ENCODE data around the gene HLTF. TPM values are rescaled to one million over a fixed set of nuclear protein-coding genes. Genes with fewer than 3 reads are reported as not detected.
"Not testable (repeated sequence)": the region's sequence is repeated elsewhere in the genome, so short reads cannot be mapped to it uniquely, and the experiment has no call there.

The HLTF gene
- polyA plus RNA-seq, 1 donor = 58.6 TPM

- no peak for DNase-seq
Observed at GRCh38 chr3:148992635-148993255, 93.6 kb downstream of the HLTF start.

DNA sequence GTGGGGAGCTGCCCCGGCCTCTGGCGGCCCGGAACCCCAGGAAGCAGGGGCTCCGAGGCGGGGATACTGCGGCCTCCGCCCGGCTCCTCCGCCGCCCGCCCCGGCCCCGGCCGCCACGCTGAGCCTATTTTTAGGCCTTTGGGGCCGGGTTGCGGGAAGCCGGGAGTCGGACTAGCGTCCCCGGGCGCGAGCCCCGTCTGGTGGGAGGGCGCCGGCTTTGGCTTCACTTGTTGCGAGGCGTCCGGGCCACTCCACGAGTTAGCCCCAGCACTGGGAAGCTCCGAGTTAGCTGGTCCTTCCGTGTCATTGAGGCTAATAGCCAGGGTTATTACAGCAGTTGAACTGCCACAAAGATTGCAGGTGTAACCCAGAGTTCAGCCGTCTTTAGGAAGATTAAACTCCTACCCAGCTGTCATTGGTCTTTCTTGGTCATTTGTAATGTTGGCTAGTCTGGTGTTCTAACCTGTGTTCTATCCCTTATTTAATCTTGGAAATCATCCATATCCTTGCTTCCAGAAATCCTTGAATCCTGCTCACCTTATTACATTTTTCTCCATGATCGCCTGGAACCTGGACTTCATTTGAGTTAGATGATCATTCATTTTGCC, 94.2 kb downstream of the HLTF start:
- peak; percentile 34 for DNase-seq

- DNase-seq = peak; percentile 58
Observed at GRCh38 chr3:148991219-148992026, 94.9 kb downstream of the HLTF start, which contains the start of gene GYG1. Gene GYG1 (plus strand): TSS chr3:148991540. CDS start chr3:148991641, 101 bp downstream.

DNA sequence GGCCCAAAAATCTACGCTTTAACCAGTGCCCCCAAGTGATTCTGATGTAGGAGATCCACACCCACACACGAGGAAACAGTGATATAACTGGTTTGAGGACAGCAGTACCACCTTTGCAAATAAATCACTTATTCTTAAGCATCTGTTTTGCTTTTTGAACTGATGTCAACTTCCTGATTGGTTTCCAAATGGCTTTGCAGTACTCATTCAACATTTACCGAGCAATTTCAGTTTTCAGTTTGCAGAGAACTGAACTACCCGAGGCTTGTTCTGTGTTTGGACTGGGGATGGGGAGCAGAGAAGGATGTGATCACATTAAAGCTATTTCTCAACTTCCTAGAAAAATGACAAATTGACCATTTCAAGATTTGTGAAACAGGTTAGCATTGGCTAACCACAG, 96.1 kb downstream of the HLTF start:
- DNase-seq = no peak

GRCh38 chr3:148987551-148987950, 98.8 kb downstream of the HLTF start:
- not testable (repeated sequence) for DNase-seq

- DNase-seq = no peak
Observed at GRCh38 chr3:148981273-148981672, 105.1 kb downstream of the HLTF start.

Other genes starting within 250 kb of the HLTF start
- 0.48 TPM for gene CPA3, start 221.2 kb downstream of the HLTF start, polyA plus RNA-seq (ENCODE audit: insufficient read length)
- 30.4 TPM for gene GYG1, start 95.0 kb downstream of the HLTF start, polyA plus RNA-seq (ENCODE audit: insufficient read length)
- 39.6 TPM for gene HPS3, start 43.1 kb upstream of the HLTF start, polyA plus RNA-seq (ENCODE audit: insufficient read length)
- gene CP, start 135.3 kb upstream of the HLTF start, polyA plus RNA-seq (ENCODE audit: insufficient read length) = 0.70 TPM
- 29.8 TPM for gene TM4SF18, start 247.1 kb upstream of the HLTF start, polyA plus RNA-seq (ENCODE audit: insufficient read length)